ENCODE results near the gene NFATC1. TPM values are rescaled to one million over a fixed set of nuclear protein-coding genes. Genes with fewer than 3 reads are reported as not detected.

Gene NFATC1
- total RNA-seq, 1 donor from 2014 or later, result 103 TPM

- peaks cover 36% of the 10 kb centered on the region for H3K36me3 Mint-ChIP-seq (ENCODE audit: low read depth)
- no peak overlapping the region for H3K4me3 Mint-ChIP-seq
- H3K9me3 Mint-ChIP-seq, result no peaks in the 10 kb centered on the region
- no peaks in the 10 kb centered on the region for H3K27me3 Mint-ChIP-seq (ENCODE audit: insufficient read depth)
- DNase-seq (ENCODE audit: low spot score), result no peak
- no peak overlapping the region for H3K27ac Mint-ChIP-seq
- intact Hi-C loops (cut with micrococcal nuclease), result no loop called here
- peaks cover 11% of the 10 kb centered on the region for H3K4me1 Mint-ChIP-seq (ENCODE audit: low read depth)
These were observed 22.9 kb downstream of the NFATC1 start for GRCh38 chr18:79418642-79419041.

- Mint-ChIP-seq H3K4me1 (ENCODE audit: low read depth) (peaks cover 20% of the 10 kb centered on the region), H3K4me3 (no peak overlapping the region), H3K36me3 (ENCODE audit: low read depth) (peaks cover 32% of the 10 kb centered on the region), H3K27ac (peak overlapping the region; percentile 55), H3K9me3 (no peaks in the 10 kb centered on the region), H3K27me3 (ENCODE audit: insufficient read depth) (no peaks in the 10 kb centered on the region)
- no peak for DNase-seq (ENCODE audit: low spot score)
- intact Hi-C loops (cut with micrococcal nuclease), result no loop called here
These were observed 24.5 kb downstream of the NFATC1 start for GRCh38 chr18:79420033-79420745.

GRCh38 chr18:79421275-79421857, 25.6 kb downstream of the NFATC1 start:
- intact Hi-C loops (cut with micrococcal nuclease), result no loop called here
- H3K9me3 Mint-ChIP-seq, result no peaks in the 10 kb centered on the region
- no peak overlapping the region for H3K4me3 Mint-ChIP-seq
- H3K4me1 Mint-ChIP-seq (ENCODE audit: low read depth), result peaks cover 25% of the 10 kb centered on the region
- H3K27me3 Mint-ChIP-seq (ENCODE audit: insufficient read depth), result no peaks in the 10 kb centered on the region
- DNase-seq (ENCODE audit: low spot score), result no peak
- H3K36me3 Mint-ChIP-seq (ENCODE audit: low read depth), result peaks cover 36% of the 10 kb centered on the region
- no peak overlapping the region for H3K27ac Mint-ChIP-seq

GRCh38 chr18:79422022-79422782, 26.5 kb downstream of the NFATC1 start:
- no peaks in the 10 kb centered on the region for H3K9me3 Mint-ChIP-seq
- no peak overlapping the region for H3K27ac Mint-ChIP-seq
- H3K27me3 Mint-ChIP-seq (ENCODE audit: insufficient read depth), result no peaks in the 10 kb centered on the region
- DNase-seq (ENCODE audit: low spot score), result no peak
- H3K4me3 Mint-ChIP-seq, result no peak overlapping the region
- peaks cover 35% of the 10 kb centered on the region for H3K36me3 Mint-ChIP-seq (ENCODE audit: low read depth)
- H3K4me1 Mint-ChIP-seq (ENCODE audit: low read depth), result peaks cover 25% of the 10 kb centered on the region
- intact Hi-C loops (cut with micrococcal nuclease), result no loop called here

GRCh38 chr18:79422783-79423165, 27.0 kb downstream of the NFATC1 start:
- intact Hi-C loops (cut with micrococcal nuclease), result no loop called here
- DNase-seq (ENCODE audit: low spot score), result no peak
- no peaks in the 10 kb centered on the region for H3K9me3 Mint-ChIP-seq
- no peaks in the 10 kb centered on the region for H3K27me3 Mint-ChIP-seq (ENCODE audit: insufficient read depth)
- peaks cover 35% of the 10 kb centered on the region for H3K36me3 Mint-ChIP-seq (ENCODE audit: low read depth)
- no peak overlapping the region for H3K27ac Mint-ChIP-seq
- H3K4me3 Mint-ChIP-seq, result no peak overlapping the region
- H3K4me1 Mint-ChIP-seq (ENCODE audit: low read depth), result peaks cover 25% of the 10 kb centered on the region

GRCh38 chr18:79423211-79424007, 27.7 kb downstream of the NFATC1 start:
- peaks cover 25% of the 10 kb centered on the region for H3K4me1 Mint-ChIP-seq (ENCODE audit: low read depth)
- H3K4me3 Mint-ChIP-seq, result no peak overlapping the region
- DNase-seq (ENCODE audit: low spot score), result no peak
- H3K27me3 Mint-ChIP-seq (ENCODE audit: insufficient read depth), result no peaks in the 10 kb centered on the region
- intact Hi-C loops (cut with micrococcal nuclease), result no loop called here
- H3K36me3 Mint-ChIP-seq (ENCODE audit: low read depth), result peaks cover 35% of the 10 kb centered on the region
- no peaks in the 10 kb centered on the region for H3K9me3 Mint-ChIP-seq
- no peak overlapping the region for H3K27ac Mint-ChIP-seq

GRCh38 chr18:79424008-79424565, 28.4 kb downstream of the NFATC1 start:
- no peak overlapping the region for H3K4me3 Mint-ChIP-seq
- intact Hi-C loops (cut with micrococcal nuclease), result no loop called here
- H3K4me1 Mint-ChIP-seq (ENCODE audit: low read depth), result peaks cover 25% of the 10 kb centered on the region
- peaks cover 33% of the 10 kb centered on the region for H3K36me3 Mint-ChIP-seq (ENCODE audit: low read depth)
- no peaks in the 10 kb centered on the region for H3K9me3 Mint-ChIP-seq
- no peaks in the 10 kb centered on the region for H3K27me3 Mint-ChIP-seq (ENCODE audit: insufficient read depth)
- no peak for DNase-seq (ENCODE audit: low spot score)
- H3K27ac Mint-ChIP-seq, result peak overlapping the region; percentile 61

- H3K36me3 Mint-ChIP-seq (ENCODE audit: low read depth), result peaks cover 29% of the 10 kb centered on the region
- H3K9me3 Mint-ChIP-seq, result no peaks in the 10 kb centered on the region
- peaks cover 27% of the 10 kb centered on the region for H3K4me1 Mint-ChIP-seq (ENCODE audit: low read depth)
- peak overlapping the region; percentile 61 for H3K27ac Mint-ChIP-seq
- H3K4me3 Mint-ChIP-seq, result no peak overlapping the region
- intact Hi-C loops (cut with micrococcal nuclease), result no loop called here
- no peak for DNase-seq (ENCODE audit: low spot score)
- no peaks in the 10 kb centered on the region for H3K27me3 Mint-ChIP-seq (ENCODE audit: insufficient read depth)
These were observed 29.3 kb downstream of the NFATC1 start for GRCh38 chr18:79424880-79425568.

GRCh38 chr18:79425569-79425886, 29.8 kb downstream of the NFATC1 start:
- Mint-ChIP-seq H3K27me3 (ENCODE audit: insufficient read depth) (no peaks in the 10 kb centered on the region), H3K9me3 (no peaks in the 10 kb centered on the region), H3K27ac (no peak overlapping the region), H3K4me3 (no peak overlapping the region), H3K36me3 (ENCODE audit: low read depth) (peaks cover 24% of the 10 kb centered on the region), H3K4me1 (ENCODE audit: low read depth) (peaks cover 22% of the 10 kb centered on the region)
- intact Hi-C loops (cut with micrococcal nuclease), result no loop called here
- DNase-seq (ENCODE audit: low spot score), result no peak

GRCh38 chr18:79426376-79427300, 30.9 kb downstream of the NFATC1 start:
- Mint-ChIP-seq H3K4me3 (no peak overlapping the region), H3K36me3 (ENCODE audit: low read depth) (peaks cover 20% of the 10 kb centered on the region), H3K27ac (no peak overlapping the region), H3K9me3 (no peaks in the 10 kb centered on the region), H3K4me1 (ENCODE audit: low read depth) (peaks cover 20% of the 10 kb centered on the region), H3K27me3 (ENCODE audit: insufficient read depth) (no peaks in the 10 kb centered on the region)
- DNase-seq (ENCODE audit: low spot score), result no peak
- intact Hi-C loops (cut with micrococcal nuclease), result no loop called here

- H3K27me3 Mint-ChIP-seq (ENCODE audit: insufficient read depth), result no peaks in the 10 kb centered on the region
- peaks cover 15% of the 10 kb centered on the region for H3K36me3 Mint-ChIP-seq (ENCODE audit: low read depth)
- H3K4me1 Mint-ChIP-seq (ENCODE audit: low read depth), result peaks cover 20% of the 10 kb centered on the region
- DNase-seq (ENCODE audit: low spot score), result no peak
- H3K27ac Mint-ChIP-seq, result no peak overlapping the region
- H3K9me3 Mint-ChIP-seq, result no peaks in the 10 kb centered on the region
- intact Hi-C loops (cut with micrococcal nuclease), result no loop called here
- no peak overlapping the region for H3K4me3 Mint-ChIP-seq
These were observed 31.9 kb downstream of the NFATC1 start for GRCh38 chr18:79427368-79428225.

All from activated T-helper 1 cell treated with anti-CD3 and anti-CD28 coated beads, Interleukin-12 subunit alpha, Interleukin-12 subunit beta, Interleukin-2, Interleukin-4 antibody, amounts not matched to agents 30 ng/mL and 10 ng/mL and 1 ng/mL, durations not matched to agents 14 hours and 24 hours and 36 hours (primary cell).